ENCODE results near the gene SLC30A2.
A peak's percentile ranks its signal among the peaks of the same experiment; 100 is the strongest.

The SLC30A2 gene

GRCh38 chr1:26020941-26021646 is 24.8 kb downstream of the SLC30A2 start:
- Mint-ChIP-seq H3K27ac (no peak overlapping the region), H3K9me3 (no peaks in the 10 kb centered on the region), H3K4me3 (peak overlapping the region; percentile 83), H3K27me3 (ENCODE audit: low read depth, poor library complexity) (peaks cover 7% of the 10 kb centered on the region), H3K4me1 (peaks cover 70% of the 10 kb centered on the region), H3K36me3 (ENCODE audit: low read depth) (no peaks in the 10 kb centered on the region)
- DNase-seq: no peak
- no peak for TF ChIP-seq CTCF (IDR thresholded peaks at IDR 0.05)

GRCh38 chr1:26020330-26020768 is 25.6 kb downstream of the SLC30A2 start:
- DNase-seq: no peak
- no peak for TF ChIP-seq CTCF (IDR thresholded peaks at IDR 0.05)
- Mint-ChIP-seq H3K27ac (no peak overlapping the region), H3K4me3 (no peak overlapping the region), H3K9me3 (no peaks in the 10 kb centered on the region), H3K36me3 (ENCODE audit: low read depth) (no peaks in the 10 kb centered on the region), H3K27me3 (ENCODE audit: low read depth, poor library complexity) (peaks cover 7% of the 10 kb centered on the region), H3K4me1 (peaks cover 70% of the 10 kb centered on the region)

- H3K27ac Mint-ChIP-seq: no peak overlapping the region
- peaks cover 70% of the 10 kb centered on the region for H3K4me1 Mint-ChIP-seq
- no peak for TF ChIP-seq CTCF (IDR thresholded peaks at IDR 0.05)
- peaks cover 7% of the 10 kb centered on the region for H3K27me3 Mint-ChIP-seq (ENCODE audit: low read depth, poor library complexity)
- H3K36me3 Mint-ChIP-seq (ENCODE audit: low read depth): no peaks in the 10 kb centered on the region
- DNase-seq: no peak
- H3K4me3 Mint-ChIP-seq: peak overlapping the region; percentile 12
- no peaks in the 10 kb centered on the region for H3K9me3 Mint-ChIP-seq
These were observed 26.1 kb downstream of the SLC30A2 start for GRCh38 chr1:26019641-26020315.

GRCh38 chr1:26017606-26018005 is 28.3 kb downstream of the SLC30A2 start:
- H3K27ac Mint-ChIP-seq: peak overlapping the region; percentile 48
- TF ChIP-seq CTCF (IDR thresholded peaks at IDR 0.05): no peak
- peaks cover 7% of the 10 kb centered on the region for H3K27me3 Mint-ChIP-seq (ENCODE audit: low read depth, poor library complexity)
- no peak overlapping the region for H3K4me3 Mint-ChIP-seq
- DNase-seq: no peak
- no peaks in the 10 kb centered on the region for H3K36me3 Mint-ChIP-seq (ENCODE audit: low read depth)
- peaks cover 56% of the 10 kb centered on the region for H3K4me1 Mint-ChIP-seq
- no peaks in the 10 kb centered on the region for H3K9me3 Mint-ChIP-seq

GRCh38 chr1:26016953-26017545 is 28.9 kb downstream of the SLC30A2 start:
- H3K27me3 Mint-ChIP-seq (ENCODE audit: low read depth, poor library complexity): peaks cover 7% of the 10 kb centered on the region
- no peaks in the 10 kb centered on the region for H3K36me3 Mint-ChIP-seq (ENCODE audit: low read depth)
- no peak for TF ChIP-seq CTCF (IDR thresholded peaks at IDR 0.05)
- DNase-seq: no peak
- H3K4me3 Mint-ChIP-seq: no peak overlapping the region
- H3K9me3 Mint-ChIP-seq: no peaks in the 10 kb centered on the region
- H3K4me1 Mint-ChIP-seq: peaks cover 57% of the 10 kb centered on the region
- H3K27ac Mint-ChIP-seq: peak overlapping the region; percentile 48
